Measurements from ENCODE around the gene POT1.

GRCh38 chr7:124843336-124843735 lies 86.3 kb downstream of the POT1 start:
- TF ChIP-seq CTCF (IDR thresholded peaks at IDR 0.05) = no peak
- no peak for TF ChIP-seq POLR2A (IDR thresholded peaks at IDR 0.05)
